HG02870 (cell line): ENCODE measurements around the gene TRPV3.
"Not testable (repeated sequence)": the region's sequence is repeated elsewhere in the genome, so short reads cannot be mapped to it uniquely, and the experiment has no call there.

Experiments
- ATAC-seq: cut with Tn5 transposase; IDR thresholded peaks from one replicate; pipeline ENCODE4 v1.9.1; 2021; ENCODE audit warnings: mild to moderate bottlenecking, moderate library complexity; ENCODE audit not compliant: unreplicated experiment

The TRPV3 gene

DNA sequence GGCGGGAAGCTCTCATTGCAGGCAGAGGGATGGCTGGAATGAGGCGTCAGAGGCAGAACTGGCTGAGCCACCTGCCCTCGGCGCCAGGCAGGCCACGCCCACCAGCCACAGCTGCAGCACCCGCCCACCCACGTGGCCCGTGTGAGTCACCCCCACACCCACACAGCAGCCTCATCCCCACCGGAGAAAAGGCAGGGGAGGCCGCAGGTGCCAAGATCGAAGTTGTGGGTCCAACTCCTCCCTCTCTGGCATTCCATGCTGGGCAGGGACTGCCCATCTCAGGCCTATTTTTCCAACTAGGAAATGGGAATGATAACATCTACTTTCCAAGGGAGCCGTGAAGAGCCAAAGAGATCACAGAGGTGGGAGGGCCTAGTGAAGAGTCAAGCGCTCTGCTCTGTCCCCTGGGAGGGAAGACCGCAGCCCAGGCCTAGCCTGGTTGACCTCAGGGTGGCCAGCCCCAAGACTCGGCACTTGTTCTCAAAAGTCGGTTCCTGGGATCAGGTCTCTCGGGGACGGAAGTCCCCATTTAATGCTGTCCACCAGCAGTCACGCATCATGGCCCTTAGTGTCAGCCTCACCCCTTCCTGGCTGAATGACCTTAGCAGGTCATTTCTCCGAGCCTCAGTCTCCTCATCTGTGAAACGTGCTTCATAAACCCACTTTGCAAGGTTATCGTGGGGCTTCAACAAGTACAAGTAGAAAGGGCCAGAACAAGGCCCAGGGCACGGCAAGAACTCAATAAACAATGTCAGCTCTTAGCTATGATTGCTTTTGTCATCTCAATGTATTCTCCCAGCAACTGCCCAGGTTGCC is at the start of gene TRPV3:
TRPV3 (minus strand) TSS at position 45 of the 816 bp plus-strand sequence. CDS start 2,962 bp downstream, outside the sequence.
- ATAC-seq: peak; percentile 36

DNA sequence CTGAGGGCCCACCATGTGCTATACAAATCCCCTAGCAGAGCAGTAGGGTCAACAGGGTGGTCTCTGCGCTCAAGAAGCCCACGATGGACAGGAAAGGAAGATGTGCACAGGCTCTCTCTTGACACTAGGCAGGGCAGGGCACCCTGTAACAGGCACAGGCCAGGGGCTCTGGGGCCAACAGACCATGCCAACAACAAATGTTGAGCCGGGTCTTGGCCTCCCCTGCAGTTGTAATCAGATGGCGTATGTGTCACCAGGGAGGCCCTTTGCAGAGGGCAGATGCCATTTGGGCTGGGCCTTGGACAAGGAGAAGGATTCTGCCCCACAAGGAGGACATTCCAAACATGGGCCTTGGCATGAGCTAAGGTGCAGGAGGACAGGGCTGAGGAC is 46.3 kb upstream of the TRPV3 start:
- no peak for ATAC-seq

DNA sequence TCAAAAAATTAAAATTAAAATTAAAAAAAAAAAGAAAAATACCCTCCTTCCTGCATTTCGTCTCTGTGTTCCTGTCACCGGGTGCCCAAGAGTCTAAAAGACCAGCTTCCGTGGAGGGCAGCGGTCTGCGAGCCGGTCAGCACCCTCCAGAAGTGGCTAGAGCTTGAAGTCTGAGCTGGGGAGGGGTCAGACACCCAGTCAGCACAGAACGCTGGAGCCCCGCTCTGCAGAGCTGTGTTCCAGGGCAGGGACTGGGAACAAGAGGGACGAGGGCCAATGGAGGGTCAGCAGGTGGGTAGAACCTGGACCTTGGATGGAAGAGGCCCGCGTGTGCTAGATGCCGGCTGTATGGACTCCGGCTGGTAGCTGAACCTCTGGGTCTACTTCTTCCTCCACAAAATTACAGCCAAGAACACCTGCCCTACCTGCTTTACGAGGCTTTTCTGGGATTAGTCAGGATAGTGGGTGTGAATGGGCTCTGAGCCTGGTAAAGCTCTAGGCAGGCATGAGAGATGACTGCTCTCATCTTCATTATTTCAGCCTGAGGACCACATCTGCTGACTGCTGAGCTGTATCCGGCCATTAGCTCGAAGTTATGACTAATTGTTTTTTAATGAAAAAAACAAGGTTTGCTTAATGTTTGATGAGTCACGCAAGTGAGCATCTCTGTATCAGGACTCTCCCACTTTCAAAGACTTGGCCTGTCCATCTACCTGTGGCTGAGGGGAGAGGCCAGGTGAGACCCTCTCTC is 45.7 kb upstream of the TRPV3 start:
- no peak for ATAC-seq

DNA sequence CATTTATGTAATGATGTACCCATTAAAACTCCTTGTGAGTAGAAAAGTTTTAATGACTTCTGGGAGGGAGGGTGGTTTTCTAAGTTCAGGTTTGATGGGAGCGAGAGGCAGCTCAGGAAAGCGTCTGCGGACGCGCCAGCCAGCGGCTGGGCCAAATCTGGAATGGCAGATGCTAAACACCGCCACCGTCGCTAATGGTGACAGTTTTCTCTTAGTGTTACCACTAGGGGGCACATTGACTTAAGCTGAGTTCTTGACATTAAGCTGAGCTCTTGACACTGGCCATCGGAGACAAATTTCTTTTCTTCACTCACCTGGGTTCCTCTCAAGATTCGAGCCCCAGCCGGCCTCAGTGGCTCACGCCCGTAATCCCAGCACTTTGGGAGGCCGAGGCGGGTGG is 44.9 kb upstream of the TRPV3 start:
- ATAC-seq: no peak

DNA sequence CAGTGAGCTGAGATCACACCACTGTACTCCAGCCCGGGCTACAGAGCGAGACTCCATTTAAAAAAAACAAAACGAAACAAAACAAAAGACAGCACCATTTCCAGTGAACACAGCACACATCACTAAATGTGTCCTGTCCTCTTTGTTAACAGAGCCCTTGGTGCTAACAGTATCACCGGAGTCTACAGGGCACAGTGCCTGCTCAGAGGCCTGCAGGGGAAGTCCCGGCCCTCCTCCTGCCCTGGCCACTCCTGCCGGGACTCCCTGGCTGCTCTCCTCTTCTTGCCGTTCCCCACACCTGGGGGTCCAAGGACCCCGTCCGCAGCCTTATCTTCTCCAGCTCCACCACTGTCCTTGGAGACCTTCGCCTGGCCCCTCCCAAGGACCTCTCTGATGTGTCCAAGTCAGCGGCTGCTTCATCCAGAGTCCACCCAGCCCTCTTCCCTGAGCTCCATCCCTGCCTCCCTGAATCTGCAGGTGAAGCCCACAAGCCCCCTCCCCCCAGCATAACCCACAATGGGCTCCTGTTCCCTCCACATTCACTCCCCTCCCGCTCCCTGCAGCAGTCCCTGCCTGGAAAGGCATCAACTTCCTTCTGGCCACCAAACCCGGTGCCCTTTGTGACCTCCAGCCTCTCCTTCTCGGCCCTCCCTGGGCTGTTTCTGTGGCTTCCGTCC is 43.1 kb upstream of the TRPV3 start:
- no peak for ATAC-seq

DNA sequence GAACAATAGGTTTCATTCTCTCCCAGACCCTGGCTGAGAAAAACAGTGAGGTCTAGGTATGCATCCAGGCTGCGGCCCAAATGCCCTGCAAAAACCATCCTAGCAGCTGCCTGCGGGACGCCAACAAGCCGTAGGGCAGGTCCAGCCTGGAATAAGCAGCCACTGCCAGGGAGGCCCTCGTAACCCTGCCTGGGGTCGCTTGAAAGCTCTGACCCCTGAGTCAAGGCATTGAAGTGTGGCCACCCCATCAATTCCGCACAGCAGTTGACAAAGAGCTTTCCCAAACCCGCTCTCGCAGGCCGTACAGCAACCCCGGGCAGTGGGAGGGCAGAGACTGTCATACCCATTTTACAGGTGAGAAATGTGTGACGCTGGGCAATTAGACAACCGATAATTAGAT is 40.5 kb upstream of the TRPV3 start:
- ATAC-seq: no peak

DNA sequence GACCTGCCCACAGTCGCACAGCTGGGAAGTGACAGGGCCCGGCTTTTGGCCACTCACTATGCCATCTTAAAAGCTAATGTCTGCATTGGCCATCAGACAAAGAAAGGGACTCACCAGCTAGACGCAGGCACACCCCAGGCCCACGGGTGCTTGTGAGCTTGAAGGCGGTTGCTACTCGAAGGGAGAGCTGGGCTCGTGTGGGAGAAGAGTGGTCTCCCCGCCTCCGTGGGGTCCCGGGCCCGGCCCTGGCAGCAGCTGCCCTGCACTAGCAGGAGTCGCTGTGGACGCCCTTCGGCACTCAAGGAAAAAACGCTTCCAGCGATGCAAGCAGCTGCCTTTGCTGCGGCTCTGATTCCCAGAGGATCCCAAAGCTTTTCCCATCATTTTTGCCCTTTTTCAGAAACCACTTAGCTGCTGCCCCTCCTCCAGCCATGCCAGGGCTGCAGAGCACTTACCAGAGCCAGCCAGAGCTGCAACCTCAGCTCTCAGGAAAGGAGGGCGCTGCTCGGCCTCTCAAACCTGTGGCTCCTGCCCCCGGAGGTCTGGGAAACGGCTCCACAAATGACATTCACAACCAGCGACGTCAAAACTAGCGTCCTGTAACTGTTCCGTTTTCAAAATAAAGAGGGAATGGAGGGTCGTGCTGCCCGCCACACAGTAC is 39.3 kb upstream of the TRPV3 start:
- ATAC-seq: no peak

DNA sequence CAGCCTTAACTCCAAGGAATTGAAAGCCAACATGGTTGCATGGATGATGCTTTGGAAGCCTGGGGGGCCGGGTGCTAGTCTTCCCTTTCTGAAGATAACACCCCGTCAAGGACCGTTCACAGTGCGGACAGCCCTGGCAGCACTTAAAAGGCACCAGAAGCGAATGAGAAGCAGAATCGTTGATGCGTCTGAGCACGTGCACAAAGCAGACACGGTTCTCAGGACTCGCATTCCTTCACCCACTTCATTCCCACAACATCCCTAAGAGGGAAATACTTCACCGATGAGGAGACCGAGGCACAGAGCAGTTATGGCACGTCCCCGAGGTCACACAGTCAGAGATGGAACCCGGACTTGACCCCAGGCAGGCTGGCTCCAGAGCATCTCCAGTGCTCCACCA is 37.4 kb upstream of the TRPV3 start:
- ATAC-seq: no peak

DNA sequence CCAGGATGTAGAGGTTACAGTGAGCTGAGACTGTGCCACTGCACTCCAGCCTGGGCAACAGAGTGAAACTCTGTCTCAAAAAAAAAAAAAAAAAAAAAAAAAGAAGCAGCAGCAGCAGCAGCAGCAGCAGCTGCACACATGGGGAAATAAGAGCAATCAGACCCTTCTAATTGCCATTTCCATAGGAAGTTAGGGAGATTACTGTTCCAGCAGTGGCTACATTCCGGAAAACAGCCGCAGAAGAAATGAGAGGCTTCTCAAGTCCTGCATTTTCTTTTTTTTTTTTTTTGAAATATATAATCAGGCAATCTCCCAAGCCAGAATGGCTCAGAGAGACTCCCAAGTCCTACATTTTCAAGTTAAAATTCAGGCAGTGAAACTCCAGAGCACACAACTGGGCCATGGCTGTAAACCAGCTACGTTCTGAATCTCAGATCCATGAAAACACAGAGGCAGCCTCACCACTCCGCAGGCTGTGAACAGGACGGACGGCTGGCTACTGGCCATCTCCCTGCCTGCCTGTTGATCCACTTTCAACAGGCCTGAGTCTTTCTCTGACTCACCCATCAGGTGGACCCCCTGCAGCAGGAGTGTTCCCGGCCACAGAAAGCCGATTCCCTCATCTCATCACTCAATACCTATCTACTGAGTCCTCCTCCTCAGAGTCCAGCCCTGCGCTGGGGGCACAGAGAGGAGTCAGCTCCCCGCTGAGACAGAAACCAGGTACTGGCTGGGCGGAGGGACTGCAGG is 36.6 kb upstream of the TRPV3 start:
- no peak for ATAC-seq

DNA sequence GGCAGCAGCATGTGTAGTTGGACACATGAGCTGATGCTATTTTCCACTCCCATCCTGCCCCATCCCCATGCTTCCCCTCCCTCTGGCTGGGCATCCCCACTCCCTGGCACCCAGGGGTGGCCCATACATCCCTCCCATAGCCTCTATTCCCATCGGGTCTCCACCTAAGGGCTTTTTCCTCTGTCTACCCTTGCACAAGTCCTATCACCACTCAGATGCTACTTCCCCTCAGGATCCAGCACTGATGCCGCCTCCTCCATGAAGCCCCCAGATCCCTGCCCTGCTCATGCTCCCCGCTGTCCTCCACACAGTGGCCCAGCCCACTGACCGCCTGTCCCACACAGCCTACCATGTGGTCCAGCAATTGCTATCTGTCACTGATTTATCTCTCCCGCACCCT is 35.8 kb upstream of the TRPV3 start:
- ATAC-seq: no peak

DNA sequence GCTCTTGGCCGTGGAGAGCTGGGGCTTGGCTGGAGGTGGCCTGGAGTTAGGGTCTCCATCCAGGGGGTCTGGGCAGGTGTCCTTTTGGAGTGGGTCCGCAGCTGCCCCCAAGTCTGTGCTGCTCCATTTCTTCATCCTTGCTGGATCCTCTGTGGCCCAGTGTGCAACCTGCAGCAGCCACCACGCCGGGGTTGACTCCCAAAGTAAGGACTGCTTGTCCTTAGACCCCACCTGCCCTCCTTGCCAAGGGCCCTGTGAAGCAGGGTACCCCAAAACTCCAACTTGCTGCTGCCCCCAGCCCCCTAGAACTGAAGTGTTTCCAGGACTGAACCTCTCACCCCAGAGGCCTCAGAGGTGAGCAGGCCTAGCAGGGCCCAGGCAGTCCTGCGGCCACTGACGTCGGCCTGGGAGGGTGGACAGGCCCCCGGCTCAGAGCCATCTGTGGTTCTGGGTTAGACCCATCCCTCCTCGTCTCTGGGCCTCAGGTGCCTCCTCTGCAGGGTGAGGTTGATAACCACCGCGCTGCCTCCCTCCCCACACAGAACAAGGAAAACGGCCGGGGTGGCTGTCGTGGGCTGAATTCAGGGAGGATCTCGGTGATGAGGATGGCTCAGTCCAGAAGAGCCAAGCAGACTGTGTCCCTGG is 34.7 kb upstream of the TRPV3 start:
- ATAC-seq: no peak

DNA sequence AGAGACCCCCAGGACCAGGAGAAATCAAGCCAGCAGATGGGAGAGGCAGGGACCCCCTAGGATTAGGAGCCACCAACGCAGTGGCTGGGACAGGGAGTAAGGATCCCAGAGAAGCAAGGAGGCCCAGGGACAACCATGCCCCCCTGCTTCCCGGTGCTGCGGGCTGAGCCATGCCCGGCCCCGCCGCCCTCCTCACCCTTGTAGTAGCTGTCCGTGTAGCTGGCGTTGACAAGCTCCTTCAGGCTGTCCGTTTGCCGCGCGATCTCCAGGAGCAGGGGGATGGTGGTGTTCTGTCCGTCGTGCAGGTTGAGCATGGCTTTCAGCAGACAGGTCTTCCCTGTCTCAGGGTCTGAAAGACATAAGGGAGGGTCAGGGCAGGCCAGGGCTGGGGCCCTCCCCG is 33.2 kb upstream of the TRPV3 start:
- ATAC-seq: no peak

DNA sequence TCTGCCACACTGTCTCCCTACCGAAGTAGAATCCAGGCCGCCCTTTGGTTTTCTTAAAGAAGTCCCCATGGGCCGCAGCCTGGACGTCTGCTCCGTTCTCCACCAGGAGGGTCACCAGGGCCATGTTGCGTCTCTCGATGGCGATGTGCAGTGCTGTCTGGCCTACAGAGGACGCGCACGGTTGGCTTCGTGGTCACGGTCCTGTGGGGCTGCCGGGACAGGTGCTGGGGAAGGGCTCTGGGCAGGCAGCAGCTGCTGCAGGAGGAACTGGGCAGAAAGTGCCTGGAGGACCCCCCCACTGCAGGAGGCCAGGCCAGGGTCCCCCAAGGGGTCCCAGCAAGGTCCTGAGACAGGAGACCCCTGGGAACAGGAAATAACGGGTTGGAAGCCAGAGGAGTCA is 32.6 kb upstream of the TRPV3 start:
- ATAC-seq: no peak

DNA sequence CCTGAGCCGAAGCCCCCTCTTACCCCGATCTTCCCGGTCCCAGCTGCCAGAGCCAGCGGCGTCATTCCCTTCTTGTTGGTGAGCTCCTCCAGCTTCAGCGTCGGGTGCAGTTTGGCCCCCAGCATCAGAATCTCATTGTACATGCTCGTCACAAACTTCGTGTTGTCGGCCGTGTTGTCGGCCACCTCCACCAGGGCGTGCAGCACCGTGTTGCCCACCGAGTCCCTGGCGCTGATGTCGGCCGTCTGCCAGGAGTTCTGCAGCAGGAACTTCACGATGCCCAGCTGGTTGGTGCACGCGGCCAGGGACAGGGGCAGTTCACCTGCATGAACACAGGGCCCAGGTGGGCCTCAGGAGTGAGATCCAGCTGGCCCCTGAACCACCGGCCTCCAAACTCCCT is 32.2 kb upstream of the TRPV3 start:
- no peak for ATAC-seq

DNA sequence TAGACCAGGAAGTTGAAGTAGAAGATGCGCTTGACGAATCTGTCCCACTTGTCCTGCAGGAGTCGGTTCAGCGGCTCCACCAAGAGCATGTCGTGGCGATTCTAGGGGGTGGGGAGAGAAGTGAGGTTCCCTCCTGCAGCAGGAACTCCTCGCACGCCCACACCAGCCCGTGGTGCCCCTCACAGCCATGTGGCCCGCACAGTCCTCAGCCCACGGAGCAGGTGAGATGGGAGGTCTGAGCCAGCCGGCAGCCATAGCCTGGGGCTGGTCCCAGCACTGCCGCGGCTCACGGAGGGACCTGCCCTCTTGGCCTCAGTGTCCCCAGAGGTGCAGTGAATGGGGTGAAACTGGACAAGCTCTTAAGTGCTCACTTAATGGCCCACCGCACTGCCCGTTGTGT is 28.2 kb upstream of the TRPV3 start:
- ATAC-seq: no peak

DNA sequence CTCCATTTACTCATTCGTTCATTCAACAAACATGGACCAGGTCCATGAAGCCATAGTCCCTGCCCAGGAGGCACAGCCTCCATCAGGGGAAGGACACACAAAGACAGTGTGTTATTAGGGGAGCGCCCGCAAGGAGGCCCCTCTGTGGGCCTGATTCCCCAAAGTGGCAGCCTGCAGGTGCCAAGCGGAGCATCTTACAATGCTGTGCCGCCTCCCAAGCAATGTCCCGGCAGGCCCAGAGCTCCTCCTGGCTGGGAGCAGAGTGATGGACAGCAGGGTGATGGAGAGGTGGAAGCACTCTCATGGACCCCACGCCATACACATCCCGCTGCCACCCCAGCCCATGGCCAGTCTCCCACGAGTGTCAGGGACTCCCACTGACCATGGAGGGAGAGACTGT is 25.8 kb upstream of the TRPV3 start:
- no peak for ATAC-seq

DNA sequence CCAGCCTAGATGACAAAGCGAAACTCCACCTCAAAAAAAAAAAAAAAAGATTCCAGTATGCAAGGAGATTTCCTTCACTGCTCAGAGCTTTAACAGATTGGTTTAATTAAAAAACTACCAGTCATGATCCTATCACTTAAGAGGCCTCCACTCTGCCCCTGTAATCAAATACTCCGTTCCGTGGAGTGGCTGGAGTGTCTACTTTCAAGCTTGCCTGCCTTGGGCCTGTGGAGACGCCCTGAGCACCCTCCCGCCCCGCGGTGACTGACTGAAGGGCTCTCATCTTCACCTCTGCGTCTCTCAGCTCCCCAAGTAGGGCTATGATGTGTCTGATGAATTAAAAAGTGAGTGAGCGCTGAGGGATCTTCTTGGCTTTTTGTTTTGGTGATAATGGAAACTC is 25.3 kb upstream of the TRPV3 start:
- no peak for ATAC-seq

DNA sequence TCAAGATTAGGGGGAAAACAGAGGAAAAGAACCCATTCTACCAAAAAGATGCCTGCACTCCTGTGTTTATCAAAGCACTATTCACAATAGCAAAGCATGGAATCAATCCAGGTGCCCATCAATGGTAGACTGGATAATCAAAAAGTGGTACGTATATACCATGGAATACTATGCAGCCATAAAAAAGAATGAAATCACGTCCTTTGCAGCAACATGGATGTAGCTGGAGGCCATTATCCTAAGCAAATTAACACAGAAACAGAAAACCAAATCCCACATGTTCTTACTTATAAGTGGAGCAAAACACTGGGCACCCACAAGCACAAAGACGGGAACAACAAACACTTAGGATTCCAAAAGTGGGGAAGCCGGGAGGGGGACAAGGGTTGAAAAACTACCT is 21.1 kb upstream of the TRPV3 start:
- ATAC-seq: not testable (repeated sequence)

DNA sequence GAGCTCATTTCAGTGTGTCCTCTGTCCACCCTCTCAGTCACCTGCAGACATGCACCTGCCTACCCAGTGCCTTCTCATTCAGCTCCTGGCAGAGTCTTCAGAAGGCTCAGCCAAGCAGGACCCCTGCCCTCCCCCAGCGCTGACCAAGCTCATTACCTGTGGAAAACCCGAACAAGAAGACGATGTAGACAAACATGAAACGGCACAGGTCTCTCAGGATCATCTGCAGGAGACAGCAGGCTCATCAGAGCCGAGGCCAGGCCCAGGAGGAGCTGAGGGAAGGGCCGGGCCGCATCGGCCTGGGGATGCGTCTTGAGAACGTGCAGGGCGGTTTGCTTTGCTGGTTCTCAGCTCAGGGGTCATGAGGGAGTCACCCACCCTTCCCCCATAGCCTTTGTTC is 19.4 kb upstream of the TRPV3 start:
- ATAC-seq: no peak

DNA sequence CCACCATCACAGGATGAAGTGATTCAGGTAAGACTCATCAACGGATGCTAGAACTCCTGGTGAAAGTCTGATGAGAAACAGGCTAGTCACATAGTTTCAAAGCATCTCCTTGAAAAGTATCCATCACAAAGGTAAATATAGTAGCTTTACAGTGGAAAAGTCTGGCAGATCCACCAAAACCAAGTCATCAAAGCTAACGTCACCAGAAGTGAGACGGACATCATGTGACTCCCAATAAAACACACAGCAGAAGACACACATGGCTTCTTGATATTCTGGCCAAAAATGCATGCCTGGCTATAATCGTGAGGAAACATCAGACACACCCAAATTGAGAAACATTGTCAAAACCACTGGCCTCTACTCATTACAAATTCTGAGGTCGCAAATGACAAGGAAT is 17.9 kb upstream of the TRPV3 start:
- no peak for ATAC-seq
